Stimulated activated CD8-positive, alpha-beta memory T cell treated with anti-CD3 and anti-CD28 coated beads, Interleukin-4, amount 100 ng/mL, for 1 hour (primary cell): ENCODE results near the gene PKD1.
"Not testable (repeated sequence)": the region's sequence is repeated elsewhere in the genome, so short reads cannot be mapped to it uniquely, and the experiment has no call there.

ENCODE experiments used
- DNase-seq, 2 donors: peaks; one replicate each; pipeline ENCODE4 v3.0.0-alpha.2; 2020; ENCODE audit warnings: low read depth in 2 of 2, low spot score in 1 of 2

The PKD1 gene

GRCh38 chr16:2126161-2126743 lies 9.4 kb downstream of the PKD1 start:
- DNase-seq, result not testable (repeated sequence)

GRCh38 chr16:2125609-2126008 lies 10.1 kb downstream of the PKD1 start:
- DNase-seq, result not testable (repeated sequence)

GRCh38 chr16:2124694-2125444 lies 10.8 kb downstream of the PKD1 start:
- not testable (repeated sequence) for DNase-seq

- not testable (repeated sequence) for DNase-seq
Measured at GRCh38 chr16:2124377-2124693, 11.4 kb downstream of the PKD1 start.

- DNase-seq, result not testable (repeated sequence)
Measured at GRCh38 chr16:2123706-2124376, 11.9 kb downstream of the PKD1 start.

- DNase-seq, result not testable (repeated sequence)
Measured at GRCh38 chr16:2122934-2123683, 12.6 kb downstream of the PKD1 start.

- DNase-seq, result no peak
Measured at GRCh38 chr16:2122429-2122828, 13.3 kb downstream of the PKD1 start.

- no peak for DNase-seq
Measured at GRCh38 chr16:2121853-2122252, 13.8 kb downstream of the PKD1 start.

GRCh38 chr16:2121325-2121724 lies 14.4 kb downstream of the PKD1 start:
- not testable (repeated sequence) for DNase-seq

GRCh38 chr16:2117960-2118722 lies 17.6 kb downstream of the PKD1 start:
- not testable (repeated sequence) for DNase-seq

GRCh38 chr16:2117341-2117740 lies 18.4 kb downstream of the PKD1 start:
- DNase-seq, result not testable (repeated sequence)

GRCh38 chr16:2116428-2116827 lies 19.3 kb downstream of the PKD1 start:
- DNase-seq, result not testable (repeated sequence)

- no peak for DNase-seq
Measured at GRCh38 chr16:2115591-2115973, 20.1 kb downstream of the PKD1 start.

GRCh38 chr16:2114885-2115590 lies 20.7 kb downstream of the PKD1 start:
- DNase-seq, result not testable (repeated sequence)

- not testable (repeated sequence) for DNase-seq
Measured at GRCh38 chr16:2114225-2114624, 21.5 kb downstream of the PKD1 start.

GRCh38 chr16:2112539-2113106 lies 23.1 kb downstream of the PKD1 start:
- not testable (repeated sequence) for DNase-seq

- DNase-seq, result not testable (repeated sequence)
Measured at GRCh38 chr16:2111412-2112335, 24.0 kb downstream of the PKD1 start.

- not testable (repeated sequence) for DNase-seq
Measured at GRCh38 chr16:2111009-2111353, 24.7 kb downstream of the PKD1 start.
